ENCODE measurements around the gene FCRLB. TPM values are rescaled to one million over a fixed set of nuclear protein-coding genes. Genes with fewer than 3 reads are reported as not detected.
"Not testable (repeated sequence)": the region's sequence is repeated elsewhere in the genome, so short reads cannot be mapped to it uniquely, and the experiment has no call there.

The FCRLB gene
- total and polyA plus RNA-seq, 11 donors = 0.22 to 0.75 (median 0.46) TPM

DNA sequence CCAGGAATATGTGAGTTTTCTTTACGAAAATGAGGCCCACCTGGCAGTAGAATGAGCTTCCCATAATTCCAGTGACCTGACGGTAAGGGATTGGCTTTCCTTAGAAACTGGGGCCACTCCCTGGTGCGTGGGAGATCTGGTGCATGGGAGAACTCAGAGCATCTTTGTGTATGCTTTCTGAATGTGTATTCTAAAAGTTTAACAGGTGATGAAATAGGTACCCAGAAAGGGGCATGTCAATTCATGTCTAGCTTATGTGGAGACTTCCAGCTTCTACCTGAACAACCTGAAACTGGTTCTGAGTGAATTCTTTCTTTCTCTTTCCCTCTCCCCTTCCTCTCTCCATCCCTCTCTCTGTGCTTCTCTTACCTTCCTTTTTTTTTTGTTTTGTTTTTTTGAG, 29.5 kb upstream of the FCRLB start:
- 68 to 81% (median 70%) methylated on average over 3 of the region's 3 CpGs for WGBS, 4 donors
- intact Hi-C loops (cut with DNase I) = no loop called here
- ATAC-seq = no peak

DNA sequence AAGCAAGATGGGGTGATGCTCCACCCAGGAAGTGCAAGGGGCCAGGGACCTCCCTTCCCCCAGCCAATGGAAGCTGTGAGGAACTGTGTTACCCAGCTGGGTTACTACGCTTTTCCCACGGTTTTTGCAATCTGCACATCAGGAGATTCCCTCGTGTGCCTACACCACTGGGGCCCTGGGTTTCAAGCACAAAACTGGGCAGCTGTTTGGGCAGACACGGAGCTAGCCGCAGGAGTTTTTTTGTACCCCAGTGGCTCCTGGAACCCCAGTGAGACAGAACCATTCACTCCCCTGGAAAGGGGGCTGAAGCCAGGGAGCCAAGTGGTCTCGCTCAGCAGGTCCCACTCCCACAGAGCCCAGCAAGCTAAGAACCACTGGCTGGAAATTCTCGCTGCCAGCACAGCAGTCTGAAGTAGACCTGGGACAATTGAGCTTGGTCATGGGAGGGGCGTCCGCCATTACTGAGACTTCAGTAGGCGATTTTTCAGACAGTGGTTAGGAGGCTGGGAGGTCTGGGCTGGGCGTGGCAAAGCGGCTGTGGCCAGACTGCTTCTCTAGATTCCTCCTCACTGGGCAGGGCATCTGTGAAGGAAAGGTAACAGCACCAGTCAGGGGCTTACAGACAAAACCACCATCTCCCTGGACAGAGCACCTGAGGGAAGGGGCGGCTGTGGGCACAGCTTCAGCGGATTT, 28.2 kb upstream of the FCRLB start:
- WGBS, 4 donors = 85 to 88% (median 87%) methylated on average over 12 to 14 of the region's 14 CpGs
- intact Hi-C loops (cut with DNase I) = not testable (repeated sequence)

More for the DNA sequence above, 29.5 kb upstream of the FCRLB start:
- Histone ChIP-seq H3K4me3 (no peak overlapping the region), H3K27ac (no peak overlapping the region), H3K27me3 (peaks cover 0 to 42% (median 5%) of the 10 kb centered on the region in 9 donors), H3K4me1 (no peaks in the 10 kb centered on the region), H3K36me3 (no peaks in the 10 kb centered on the region), H3K9me3 (peaks cover 0 to 4% (median 0%) of the 10 kb centered on the region in 12 donors)
- no peak for TF ChIP-seq POLR2A (IDR thresholded peaks at IDR 0.05)
- TF ChIP-seq, protein P1, sequence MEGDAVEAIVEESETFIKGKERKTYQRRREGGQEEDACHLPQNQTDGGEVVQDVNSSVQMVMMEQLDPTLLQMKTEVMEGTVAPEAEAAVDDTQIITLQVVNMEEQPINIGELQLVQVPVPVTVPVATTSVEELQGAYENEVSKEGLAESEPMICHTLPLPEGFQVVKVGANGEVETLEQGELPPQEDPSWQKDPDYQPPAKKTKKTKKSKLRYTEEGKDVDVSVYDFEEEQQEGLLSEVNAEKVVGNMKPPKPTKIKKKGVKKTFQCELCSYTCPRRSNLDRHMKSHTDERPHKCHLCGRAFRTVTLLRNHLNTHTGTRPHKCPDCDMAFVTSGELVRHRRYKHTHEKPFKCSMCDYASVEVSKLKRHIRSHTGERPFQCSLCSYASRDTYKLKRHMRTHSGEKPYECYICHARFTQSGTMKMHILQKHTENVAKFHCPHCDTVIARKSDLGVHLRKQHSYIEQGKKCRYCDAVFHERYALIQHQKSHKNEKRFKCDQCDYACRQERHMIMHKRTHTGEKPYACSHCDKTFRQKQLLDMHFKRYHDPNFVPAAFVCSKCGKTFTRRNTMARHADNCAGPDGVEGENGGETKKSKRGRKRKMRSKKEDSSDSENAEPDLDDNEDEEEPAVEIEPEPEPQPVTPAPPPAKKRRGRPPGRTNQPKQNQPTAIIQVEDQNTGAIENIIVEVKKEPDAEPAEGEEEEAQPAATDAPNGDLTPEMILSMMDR (IDR thresholded peaks at IDR 0.05) = no peak
- no peak for DNase-seq

DNA sequence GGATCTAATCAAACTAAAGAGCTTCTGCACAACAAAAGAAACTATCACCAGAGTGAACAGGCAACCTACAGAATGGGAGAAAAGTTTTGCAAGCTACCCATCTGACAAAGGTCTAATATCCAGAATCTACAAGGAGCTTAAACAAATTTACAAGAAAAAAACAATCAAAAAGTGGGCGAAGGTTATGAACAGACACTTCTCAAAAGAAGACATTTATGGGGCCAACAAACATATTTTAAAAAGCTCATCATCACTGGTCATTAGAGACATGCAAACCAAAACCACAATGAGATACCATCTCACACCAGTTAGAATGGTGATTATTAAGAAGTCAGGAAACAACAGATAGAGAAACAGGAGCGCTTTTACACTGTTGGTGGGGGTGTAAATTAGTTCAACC, 23.0 kb upstream of the FCRLB start:
- H3K4me3 ChIP-seq; DNase-seq; H3K9me3 ChIP-seq; intact Hi-C loops (cut with DNase I); ATAC-seq; H3K27ac ChIP-seq; H3K4me1 ChIP-seq; H3K36me3 ChIP-seq: not testable (repeated sequence)
- peaks cover 0 to 14% (median 4%) of the 10 kb centered on the region in 9 donors for H3K27me3 ChIP-seq
- WGBS, 4 donors = 86 to 91% (median 88%) methylated on average over 2 of the region's 2 CpGs

More for the DNA sequence above, 28.2 kb upstream of the FCRLB start:
- H3K9me3 ChIP-seq, H3K27ac ChIP-seq, ATAC-seq, H3K36me3 ChIP-seq, DNase-seq, H3K4me1 ChIP-seq, H3K4me3 ChIP-seq: not testable (repeated sequence)
- H3K27me3 ChIP-seq = peaks cover 0 to 42% (median 5%) of the 10 kb centered on the region in 9 donors

DNA sequence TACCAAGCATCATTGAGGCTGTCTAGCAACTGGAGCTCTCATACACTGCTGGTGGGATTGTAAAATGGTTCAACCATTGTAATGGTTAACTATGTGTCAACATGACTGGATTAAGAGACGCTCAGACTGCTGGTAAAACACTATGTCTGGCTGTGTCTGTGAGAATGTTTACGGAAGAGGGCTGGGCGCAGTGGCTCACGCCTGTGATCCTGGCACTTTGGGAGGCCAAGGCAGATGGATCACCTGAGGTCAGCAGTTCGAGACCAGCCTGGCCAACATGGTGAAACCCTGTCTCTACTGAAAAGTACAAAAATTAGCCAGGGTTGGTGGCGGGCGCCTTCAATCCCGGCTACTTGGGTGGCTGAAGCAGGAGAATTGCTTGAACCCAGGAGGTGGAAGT, 19.1 kb upstream of the FCRLB start:
- ATAC-seq (no peak), DNase-seq (no peak)
- Histone ChIP-seq H3K4me1 (peaks cover 0 to 13% (median 3%) of the 10 kb centered on the region in 12 donors), H3K36me3 (no peaks in the 10 kb centered on the region), H3K9me3 (no peaks in the 10 kb centered on the region), H3K4me3 (no peak overlapping the region), H3K27ac (no peak overlapping the region), H3K27me3 (no peaks in the 10 kb centered on the region)
- intact Hi-C loops (cut with DNase I) = no loop called here
- TF ChIP-seq, protein P1 (IDR thresholded peaks at IDR 0.05) = no peak
- no peak for TF ChIP-seq POLR2A (IDR thresholded peaks at IDR 0.05)
- 84 to 88% (median 87%) methylated on average over 8 of the region's 8 CpGs for WGBS, 4 donors

DNA sequence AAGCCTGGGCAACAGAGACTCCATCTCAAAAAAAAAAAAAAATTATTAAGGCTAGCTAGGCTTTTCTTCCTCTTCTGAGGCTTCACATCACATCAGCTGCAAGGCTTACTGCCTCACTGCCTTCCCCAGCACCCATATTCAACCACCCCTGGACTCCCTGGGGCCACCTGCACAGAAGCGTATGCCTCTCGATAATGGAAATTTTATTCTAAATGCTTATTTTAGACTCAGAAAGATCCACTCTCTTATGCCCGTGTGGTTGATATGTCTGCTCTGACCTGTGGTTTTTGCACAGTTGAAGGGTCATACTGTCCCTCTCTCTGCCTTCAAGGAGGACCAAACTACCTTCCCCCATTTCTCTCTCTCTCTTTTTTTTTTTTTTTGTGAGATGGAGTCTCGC, 15.8 kb upstream of the FCRLB start:
- TF ChIP-seq, protein P1 (IDR thresholded peaks at IDR 0.05) = no peak
- TF ChIP-seq POLR2A (IDR thresholded peaks at IDR 0.05) = no peak
- no peak overlapping the region for H3K4me3 ChIP-seq
- H3K27me3 ChIP-seq = peaks cover 0 to 9% (median 0%) of the 10 kb centered on the region in 9 donors
- DNase-seq (no peak), ATAC-seq (no peak)
- H3K36me3 ChIP-seq = no peaks in the 10 kb centered on the region
- no peaks in the 10 kb centered on the region for H3K9me3 ChIP-seq
- intact Hi-C loops (cut with DNase I) = no loop called here
- 80 to 98% (median 90%) methylated on average over 4 of the region's 4 CpGs for WGBS, 4 donors
- H3K4me1 ChIP-seq = peaks cover 0 to 16% (median 3%) of the 10 kb centered on the region in 12 donors
- H3K27ac ChIP-seq = no peak overlapping the region
